HPDE6-E6E7 (cell line): Measurements from ENCODE around the gene ARHGAP15.

ENCODE experiments used
- DNase-seq: peaks from one replicate; pipeline ENCODE4 v3.0.0; 2011; ENCODE audit warnings: missing footprints; ENCODE audit errors: extremely low spot score

Gene ARHGAP15

DNA sequence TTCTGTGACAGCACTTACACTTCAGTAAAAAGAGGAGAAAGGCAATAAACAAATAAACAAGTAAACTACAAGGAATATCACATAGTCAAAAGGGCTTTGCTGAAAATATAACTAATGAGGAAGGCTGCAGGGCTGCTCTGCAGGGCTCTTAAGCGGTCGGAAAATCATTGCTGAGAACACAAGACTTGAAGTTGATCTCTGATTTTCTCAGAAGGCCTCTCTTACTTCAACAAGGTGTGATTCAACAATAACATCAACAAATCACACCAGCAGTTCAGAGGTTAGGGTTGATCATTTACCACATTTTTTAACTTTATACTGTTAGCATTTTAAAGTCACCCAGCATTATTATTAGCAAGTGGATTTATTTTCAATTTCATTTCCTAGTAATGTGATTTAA lies 215.6 kb downstream of the ARHGAP15 start:
- DNase-seq = no peak

DNA sequence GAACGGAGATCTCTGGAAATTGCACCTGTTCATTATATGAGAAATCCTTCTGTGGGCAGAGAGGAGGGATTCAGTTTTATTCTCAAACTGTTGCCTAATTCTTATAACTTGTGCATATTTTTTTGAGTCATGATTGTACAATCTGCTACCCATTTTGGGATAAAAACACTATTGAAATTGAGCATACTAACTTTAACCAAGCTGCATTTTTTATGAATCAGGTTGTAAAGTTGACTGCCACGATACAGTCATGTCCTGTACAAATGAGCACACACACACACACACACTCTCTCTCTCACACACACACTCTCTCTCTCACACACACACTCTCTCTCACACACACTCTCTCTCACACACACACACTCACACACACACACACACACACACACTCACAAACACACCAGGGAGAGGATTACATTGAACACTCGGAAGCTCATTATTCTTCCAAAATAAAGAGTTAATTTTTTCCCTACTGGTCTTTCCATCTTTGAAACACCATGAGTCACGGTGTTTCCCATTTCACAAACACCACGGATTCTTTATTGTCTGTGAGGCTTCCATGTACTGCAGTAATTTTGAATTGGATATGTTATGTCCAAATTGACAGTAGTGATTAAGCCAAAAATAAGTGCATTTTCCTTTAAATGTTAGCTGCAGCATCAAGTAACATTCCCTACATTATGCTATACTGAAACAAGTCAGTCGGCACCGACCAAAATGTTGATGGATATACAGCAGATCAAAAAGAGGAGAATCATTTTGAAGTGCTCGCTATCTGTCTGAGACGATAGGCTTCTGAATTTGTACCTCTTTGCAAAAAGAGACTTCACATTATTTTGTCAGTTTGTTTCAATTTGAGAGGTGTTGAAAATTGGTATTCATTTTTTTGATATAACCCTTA lies 216.9 kb downstream of the ARHGAP15 start:
- no peak for DNase-seq

DNA sequence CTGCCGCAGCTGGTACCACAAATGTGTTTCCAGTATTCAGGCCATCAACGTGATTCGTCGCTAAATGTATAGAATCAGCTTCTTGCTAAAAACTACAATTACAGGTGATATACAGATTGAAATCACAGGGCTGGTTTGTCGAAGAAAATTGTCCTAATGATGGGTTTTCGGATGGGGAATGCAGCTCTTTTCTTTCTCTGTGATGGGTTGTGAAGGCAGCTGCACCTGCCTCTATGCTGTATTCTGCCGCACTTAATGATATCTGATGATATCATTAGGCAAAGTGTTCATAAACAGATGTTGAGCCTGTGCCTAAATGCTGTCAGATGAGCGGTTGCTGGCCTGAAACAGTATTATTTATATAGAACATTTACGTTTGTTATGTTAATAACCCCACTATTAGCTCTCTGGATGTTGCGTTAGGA lies 218.1 kb downstream of the ARHGAP15 start:
- no peak for DNase-seq

DNA sequence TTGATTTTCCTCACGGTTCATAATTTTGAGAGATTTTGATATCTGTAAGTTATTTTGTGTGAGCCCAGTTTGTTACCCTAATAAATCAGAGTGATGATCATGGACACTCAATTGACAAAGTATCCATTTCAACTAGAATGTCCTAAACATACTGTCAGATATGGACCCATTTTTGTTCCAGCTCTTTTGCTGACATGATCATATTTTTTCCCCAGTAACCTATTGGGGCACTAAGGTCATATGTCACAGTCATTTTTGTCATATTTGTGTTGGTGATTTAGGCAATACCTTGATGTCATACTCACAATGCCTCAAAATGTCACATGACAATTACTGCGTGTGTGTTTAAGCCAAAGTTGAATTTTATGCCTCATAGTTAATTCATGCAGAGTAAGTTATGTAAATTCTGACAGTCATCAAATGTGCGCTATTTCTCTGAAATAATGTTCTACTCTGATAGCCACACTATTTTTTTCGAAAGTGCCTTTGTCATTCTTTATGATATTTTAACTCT lies 218.7 kb downstream of the ARHGAP15 start:
- DNase-seq = no peak

DNA sequence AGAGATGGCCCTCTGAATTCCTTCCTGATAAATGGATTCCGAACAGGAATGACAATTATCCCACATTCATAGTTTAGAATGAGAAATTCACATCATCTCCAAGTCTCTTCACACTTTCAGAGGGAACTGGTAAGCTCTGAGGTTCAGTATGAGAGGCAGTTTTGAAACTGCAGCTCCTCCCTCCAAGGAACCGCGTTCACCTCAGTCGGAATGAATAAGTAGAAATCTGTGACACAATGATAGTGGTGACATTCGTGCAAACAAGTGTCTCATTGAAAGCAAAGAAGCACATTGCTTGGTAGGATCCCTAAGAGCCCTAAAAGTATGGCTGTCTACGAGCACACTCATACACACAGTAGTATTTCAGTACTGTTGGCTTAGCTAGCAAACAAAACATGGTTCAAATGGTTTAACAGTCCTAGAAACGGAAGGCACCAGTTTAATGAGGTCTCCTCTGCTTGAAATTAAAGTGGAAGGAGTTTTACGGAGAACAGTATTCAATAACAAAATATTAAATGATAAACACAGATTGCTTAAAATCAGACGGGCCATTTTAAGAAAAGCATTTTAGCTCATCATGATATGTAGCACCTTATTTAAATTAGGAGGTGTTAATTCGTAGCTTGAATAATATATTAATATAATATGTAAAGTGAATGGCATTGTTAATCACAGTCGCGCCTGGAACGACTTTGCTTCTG lies 225.0 kb downstream of the ARHGAP15 start:
- DNase-seq = no peak

DNA sequence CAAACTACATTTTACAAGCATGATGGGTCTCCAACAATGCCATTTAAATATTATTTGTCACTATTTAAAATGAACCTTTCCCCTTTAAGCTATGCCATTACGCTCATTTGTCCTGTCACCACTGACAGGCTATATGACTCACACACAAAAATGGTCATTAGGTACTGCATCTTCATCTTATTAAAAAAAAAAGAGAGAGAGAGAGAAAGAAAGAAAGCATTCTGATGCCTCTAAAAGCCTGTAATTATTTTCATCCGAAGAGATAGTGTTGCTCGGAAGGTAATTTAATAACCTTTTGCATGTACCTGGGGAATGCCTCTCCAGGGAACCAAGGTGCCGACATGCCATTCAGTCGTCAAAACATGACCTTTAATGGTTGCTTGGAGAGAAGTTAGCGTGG lies 226.7 kb downstream of the ARHGAP15 start:
- no peak for DNase-seq

DNA sequence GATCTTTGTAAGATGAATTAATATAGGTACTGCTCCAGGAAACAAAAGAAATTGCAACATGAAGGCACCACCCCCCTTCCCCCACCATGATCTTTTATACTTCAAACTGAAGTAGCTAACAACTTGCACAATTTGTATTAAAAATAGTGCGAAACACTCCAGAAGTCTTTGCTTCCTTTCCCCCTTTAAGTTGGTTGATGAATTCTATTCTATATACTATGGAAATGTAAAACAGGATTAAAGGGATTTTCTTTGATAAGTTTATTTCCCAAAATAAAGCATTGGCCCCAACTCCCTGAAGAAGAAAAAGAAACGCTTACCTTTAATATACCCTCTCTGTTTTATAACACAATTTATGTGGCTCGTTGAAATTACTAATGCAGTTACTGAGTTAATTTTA lies 227.1 kb downstream of the ARHGAP15 start:
- no peak for DNase-seq

DNA sequence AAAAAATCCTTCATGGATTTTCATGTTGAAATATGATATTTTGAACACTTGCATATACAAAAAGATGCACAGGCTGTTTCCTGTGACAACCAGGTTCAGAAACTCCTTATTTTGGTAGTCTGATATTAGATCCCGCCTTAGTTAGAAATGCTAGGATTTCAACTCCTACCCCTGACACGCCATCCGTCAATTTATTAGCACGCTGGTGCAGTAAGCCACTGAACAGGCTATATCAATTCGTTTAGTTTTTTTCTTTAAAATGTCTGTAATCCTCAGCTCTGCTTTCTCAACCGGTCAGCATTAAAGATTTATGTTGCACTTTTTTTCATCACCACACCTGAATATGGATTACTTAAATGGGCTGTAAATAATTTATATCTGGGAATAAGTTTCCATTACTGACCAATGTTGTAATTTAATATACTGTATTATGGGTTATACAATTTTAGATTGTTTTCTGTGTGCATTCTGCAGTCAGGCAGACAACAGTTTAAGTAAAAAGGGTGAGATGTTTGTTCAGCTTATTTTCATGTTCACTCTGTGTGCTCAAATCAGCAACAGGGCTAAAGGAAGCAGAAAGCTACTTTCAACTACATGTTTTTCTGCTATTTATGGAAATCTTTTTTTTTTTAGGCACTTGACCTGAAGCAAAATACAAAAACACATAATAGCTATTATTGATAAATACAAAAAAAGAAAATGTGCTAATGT lies 227.7 kb downstream of the ARHGAP15 start:
- no peak for DNase-seq

DNA sequence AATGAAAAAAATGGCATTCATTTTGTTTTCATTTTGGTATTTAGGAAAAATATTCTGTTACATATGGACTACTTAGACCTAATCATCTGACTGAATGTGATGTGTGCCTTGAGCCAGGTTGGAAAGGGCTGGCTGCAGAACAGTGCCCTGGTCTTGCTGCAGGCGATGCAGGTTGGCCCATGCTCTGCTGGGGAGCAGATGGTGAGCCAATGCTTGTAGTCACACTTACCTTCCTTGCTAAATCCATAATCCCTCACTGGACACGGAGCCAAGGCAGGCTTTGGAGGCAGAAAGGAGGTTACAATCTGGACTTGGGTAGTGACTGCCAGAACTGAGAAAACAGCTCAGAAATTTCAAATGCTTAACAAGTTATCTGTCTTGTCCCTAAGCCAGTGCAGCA lies 228.7 kb downstream of the ARHGAP15 start:
- DNase-seq = no peak

DNA sequence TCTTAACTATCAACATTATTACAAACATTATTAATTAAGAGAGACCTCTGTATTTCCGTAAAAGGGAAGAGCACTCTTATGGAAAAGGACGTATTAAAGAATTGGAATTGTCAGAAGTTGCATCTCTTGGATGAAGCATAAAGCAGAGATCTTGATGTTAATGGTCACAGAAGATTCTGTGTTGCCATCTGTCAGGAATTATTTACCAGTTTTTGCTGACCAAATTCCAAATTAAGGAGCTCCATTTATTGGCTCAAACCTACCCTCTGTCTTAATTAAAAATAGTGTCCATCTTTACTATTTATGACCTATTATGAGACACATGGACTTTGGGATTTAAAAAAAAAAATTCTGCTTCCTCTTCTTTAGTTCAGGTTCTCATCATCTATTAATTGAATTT lies 232.1 kb downstream of the ARHGAP15 start:
- no peak for DNase-seq

DNA sequence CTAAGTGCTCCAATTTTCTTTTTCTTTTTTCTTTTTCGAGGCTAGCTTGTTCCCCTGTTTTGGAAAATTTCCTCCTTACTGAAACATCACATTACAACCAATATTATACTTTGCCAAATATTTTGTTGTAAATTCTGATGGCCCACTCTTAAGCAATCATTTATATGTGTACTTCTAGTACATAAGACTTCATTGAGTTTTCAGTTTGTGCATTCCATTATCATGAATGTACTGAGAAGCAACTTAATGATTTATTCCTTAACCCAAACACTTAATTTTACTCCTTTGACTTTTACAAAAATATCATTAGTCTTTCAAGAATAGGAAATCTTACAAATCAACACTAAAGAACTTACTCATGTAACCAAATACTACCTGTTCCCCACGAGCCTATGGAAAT lies 242.4 kb downstream of the ARHGAP15 start:
- no peak for DNase-seq

DNA sequence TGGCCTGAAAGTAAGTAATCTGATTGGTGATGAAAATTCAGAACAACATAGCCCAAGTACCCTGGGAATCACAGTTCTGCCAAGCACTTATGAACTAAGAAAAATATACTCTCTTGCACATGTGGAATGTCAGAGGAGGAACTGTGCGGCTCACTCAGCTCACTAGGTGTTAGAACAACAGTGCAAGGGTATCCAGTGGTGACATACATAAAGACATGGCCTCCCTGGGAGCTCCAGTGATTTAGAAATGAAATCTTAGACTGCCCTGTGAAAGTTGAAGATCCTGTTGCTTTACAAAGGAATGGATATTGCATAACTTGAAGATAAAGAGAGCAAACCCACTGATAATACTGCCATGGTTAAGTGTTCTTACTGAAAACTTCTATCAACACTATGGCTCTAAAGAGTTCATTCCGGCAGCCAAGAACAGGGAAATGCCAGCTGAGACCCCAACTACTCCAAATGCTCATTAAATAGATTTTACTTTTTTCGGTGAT lies 246.2 kb downstream of the ARHGAP15 start:
- DNase-seq = no peak

DNA sequence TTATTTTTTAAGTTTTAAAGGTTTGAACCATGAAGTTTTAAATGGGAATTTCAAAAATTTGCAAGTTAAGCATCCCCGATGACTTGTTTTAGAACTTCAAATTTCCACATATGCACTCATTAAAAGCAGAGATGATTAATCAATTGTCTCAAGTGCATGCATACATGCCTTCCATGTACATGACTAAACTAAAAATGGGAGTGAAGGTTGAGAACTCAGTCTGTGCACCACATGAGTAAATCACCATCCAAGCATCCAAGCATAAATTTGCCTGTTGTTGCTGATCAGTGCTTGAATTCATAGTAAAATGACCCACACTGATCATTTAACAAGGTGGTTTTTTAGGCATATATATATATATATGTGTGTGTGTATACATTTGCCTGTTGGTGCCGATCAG lies 249.8 kb downstream of the ARHGAP15 start:
- DNase-seq = no peak

DNA sequence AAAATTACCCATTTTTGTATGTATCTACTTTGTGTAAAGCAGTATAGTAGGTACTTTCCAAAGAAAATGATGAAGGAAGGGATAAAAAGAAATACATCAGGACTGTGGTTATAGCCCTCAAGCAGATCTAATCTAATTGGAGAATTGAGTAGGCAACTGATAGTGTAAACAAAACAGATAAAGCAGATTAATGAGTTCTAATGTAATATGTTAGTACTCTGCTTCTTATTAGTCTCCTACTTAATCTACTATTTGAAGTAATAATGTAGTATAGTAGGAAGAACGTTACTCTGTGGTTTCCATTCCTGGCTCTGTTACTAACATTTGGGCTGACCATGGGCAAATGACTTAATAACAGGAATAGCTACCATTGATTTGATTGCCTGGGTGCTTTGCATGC lies 250.7 kb downstream of the ARHGAP15 start:
- no peak for DNase-seq

DNA sequence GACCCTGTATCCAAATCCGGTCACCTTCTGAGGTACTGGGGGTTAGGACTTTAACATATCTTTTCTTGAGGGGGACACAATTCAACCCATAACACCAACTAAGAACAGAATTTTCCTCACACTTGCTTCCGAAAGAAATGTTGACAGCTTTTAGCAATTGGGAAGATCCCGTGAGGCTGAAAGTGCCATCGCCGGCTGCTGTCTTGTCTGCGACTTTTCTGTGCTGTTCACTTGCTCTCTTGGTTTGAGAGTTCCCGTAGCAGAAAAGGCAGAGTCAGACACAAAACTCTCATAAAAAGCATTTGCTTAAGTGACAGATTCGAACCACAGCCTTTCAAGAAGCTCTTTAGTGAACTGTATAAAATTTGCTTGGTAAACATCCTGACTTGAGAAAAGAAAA lies 253.4 kb downstream of the ARHGAP15 start:
- no peak for DNase-seq

DNA sequence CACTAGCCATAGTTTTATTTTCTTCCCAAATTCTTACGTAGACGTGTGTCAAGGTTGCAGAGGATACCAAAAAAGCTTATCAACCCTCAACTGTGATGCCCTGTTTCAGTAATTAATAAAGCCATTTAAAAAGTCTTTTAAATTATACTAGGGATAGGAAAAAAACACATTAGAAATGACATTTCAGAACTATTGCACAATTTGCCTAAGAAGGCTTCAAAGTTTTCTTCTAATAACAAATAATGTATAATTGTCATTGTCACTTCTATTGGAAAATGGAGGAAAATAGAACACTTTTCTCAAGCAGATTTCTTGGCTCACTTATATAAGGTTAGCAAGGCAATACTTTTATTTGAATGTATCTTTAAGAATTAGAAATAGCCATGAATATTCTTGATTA lies 253.8 kb downstream of the ARHGAP15 start:
- DNase-seq = no peak

DNA sequence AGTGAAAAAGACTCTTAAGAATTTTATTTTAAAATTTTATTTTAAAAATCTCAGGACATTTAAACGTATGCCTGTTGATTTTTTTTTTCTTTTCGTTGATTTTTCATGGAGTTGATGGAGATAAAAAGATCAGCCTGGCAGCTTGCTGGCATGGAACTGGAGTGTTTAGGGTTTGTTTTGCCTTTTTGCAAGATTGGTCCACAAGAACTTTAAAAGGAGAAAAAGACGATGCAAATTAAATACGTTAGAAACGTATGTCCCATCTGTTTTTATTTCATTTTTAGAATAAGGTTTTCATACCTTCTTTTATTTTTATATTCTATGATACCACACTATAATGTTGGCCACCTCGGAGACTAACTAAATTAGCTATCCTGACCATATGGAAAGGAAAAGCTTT lies 254.9 kb downstream of the ARHGAP15 start:
- no peak for DNase-seq

DNA sequence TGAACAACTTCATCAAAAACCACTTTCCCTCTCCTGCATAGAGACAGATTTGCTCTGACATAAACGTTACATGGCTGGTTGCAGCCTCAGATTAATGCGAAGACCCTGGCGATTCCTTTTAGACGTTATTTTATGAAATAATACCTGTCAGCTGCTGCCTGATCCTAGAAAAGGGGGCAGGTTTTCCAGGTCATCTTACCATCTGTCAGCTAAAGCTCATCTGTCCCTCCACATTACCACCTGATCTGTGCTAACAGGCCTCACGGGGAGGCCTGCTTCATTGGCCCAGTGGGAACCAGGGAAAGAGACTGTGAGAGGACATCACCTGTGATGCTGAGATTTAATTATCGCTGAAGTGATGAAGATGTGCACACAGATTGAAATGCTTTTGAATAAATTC lies 261.0 kb downstream of the ARHGAP15 start:
- no peak for DNase-seq

DNA sequence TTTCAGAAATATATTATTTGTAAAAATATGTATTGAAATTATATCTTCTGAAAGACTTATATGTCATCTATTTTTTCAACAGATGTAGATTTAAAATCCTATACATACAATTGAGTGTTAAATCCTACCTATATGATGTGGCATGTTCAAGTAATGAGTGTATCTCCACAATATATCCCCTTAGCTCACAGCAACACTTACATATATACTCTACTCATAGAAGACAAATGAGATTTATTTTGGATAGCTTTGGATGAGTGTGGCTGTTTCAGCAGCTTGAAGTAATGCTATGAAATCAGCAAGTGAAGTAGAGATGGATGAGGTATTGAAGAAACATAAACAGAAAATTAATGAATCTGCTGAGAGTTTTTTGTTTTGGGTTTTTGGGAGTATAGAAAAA lies 263.1 kb downstream of the ARHGAP15 start:
- no peak for DNase-seq

DNA sequence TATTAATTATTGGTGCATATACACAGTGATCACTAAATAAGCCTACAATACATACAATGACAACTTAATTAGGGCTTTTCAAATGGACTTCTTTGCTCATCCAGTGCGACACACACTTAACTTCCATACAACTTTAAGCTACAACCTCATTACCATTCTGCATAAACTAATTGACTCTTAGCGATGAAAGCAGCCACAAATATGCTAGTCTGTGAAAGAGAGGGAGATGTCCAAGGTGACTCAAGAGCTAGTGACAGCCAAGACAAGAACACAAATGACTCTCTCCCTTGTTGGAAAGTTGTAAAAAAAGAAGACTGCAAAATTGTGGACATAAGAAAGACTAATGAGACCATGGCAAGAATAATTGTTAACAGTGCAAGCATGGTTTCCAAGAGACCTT lies 264.8 kb downstream of the ARHGAP15 start:
- DNase-seq = no peak

DNA sequence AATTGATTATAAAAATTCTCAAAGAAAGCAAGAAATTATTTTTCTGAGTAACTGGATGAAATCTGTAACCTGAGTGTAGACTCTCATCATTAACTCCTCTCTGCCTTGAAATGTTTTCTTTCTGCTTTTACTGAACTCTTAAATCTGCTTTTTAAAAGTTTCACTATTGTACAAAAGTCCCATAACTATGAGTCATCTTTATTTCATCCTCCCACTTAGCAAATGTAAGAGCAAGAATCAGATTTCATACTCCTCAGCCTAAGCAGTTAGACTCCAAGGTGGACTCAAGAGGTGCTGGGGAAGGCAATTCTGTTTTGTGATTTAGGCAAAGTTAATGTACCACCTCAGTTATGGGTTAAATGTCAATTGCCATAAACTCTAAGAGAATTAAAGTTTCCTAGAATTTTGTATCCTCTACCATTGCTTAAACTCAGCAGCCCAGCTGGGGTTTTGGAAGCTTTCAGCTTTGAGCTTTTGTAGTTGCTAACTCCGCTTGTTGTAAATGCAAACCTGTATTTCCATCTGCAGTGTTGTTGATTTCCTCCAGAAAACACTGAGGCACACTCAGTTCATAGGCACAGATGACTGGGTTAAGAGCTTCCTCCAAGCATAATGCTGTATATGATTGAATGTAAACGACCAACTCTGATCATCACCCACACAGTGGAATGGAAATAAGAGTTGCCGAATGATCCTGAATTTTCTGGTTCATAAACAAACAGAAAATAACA lies 268.8 kb downstream of the ARHGAP15 start:
- peak; percentile 11 for DNase-seq
